ENCODE results near the gene NOS1AP. TPM values are rescaled to one million over a fixed set of nuclear protein-coding genes. Genes with fewer than 3 reads are reported as not detected.

The NOS1AP gene
- total and polyA plus RNA-seq, 2 experiments from 2014 or later = 5.8 to 6.6 TPM

DNA sequence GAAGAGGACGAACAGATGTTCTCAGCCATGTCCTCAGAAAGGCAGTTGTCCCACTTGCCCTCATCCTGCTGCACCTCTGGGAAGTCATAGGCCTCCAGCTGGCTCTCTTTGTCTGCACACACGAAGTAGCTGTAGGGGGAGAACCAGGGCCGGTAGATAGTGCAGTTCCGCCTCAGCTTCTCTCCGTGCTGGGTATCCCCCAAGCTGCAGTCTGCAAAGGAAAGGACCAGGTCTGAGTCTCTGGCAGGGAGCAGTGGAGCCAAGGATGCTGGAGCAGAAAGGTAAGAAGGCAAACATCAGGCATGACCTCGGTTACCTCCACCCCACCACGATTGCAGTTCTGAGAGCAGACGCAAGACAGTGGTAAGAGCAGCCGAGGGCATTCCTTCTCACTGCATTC lies 304.9 kb downstream of the NOS1AP start:
- Histone ChIP-seq H3K4me2 (no peak overlapping the region), H3K27me3 (ENCODE audit: insufficient read depth) (no peaks in the 10 kb centered on the region)

DNA sequence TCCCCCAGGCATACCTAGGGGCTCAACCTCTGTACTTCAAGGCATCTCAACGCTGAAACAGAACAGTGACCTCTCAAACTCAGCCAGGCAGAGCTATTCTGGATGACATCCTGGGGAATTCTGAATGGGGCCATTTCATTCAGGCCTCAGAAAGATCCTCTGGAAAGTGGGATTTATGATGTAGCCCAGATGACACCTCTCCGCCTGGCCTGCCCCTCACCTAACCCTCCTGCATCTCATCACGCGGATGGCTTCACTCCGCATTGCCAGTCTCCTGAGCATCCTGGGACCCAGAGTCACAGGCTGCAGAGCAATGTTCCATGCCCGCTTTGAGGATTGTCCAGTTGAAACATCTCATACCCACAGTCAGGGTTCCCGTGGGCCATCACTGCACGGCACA lies 306.0 kb downstream of the NOS1AP start:
- Mint-ChIP-seq H3K36me3 (ENCODE audit: low read depth) (no peaks in the 10 kb centered on the region), H3K27me3 (ENCODE audit: insufficient read depth, low read depth, poor library complexity) (peaks cover 11% of the 10 kb centered on the region), H3K27ac (no peak overlapping the region), H3K4me3 (no peak overlapping the region), H3K9me3 (no peaks in the 10 kb centered on the region), H3K4me1 (no peaks in the 10 kb centered on the region; the same call in 2 of the 3 replicates)
- no peaks in the 10 kb centered on the region for H3F3A ChIP-seq (replicated peaks; ENCODE audit: low read depth)
- H3K9me2 ChIP-seq (ENCODE audit: insufficient read depth) = no peaks in the 10 kb centered on the region
- no peak overlapping the region for H3K4me3 ChIP-seq
- ATAC-seq (no peak), DNase-seq (ENCODE audit: low spot score) (no peak)
- no peak overlapping the region for H3K4me2 ChIP-seq
- no peaks in the 10 kb centered on the region for H3K36me3 ChIP-seq (ENCODE audit: insufficient read depth)
- no peaks in the 10 kb centered on the region for H4K20me1 ChIP-seq (replicated peaks; ENCODE audit: insufficient read depth)
- no peaks in the 10 kb centered on the region for H3K79me2 ChIP-seq (replicated peaks; ENCODE audit: insufficient read depth)
- no peak overlapping the region for H3K27ac ChIP-seq (ENCODE audit: low read depth)
- no peak overlapping the region for H2AFZ ChIP-seq
- no peaks in the 10 kb centered on the region for H3K4me1 ChIP-seq (ENCODE audit: insufficient read depth)
- H3K27me3 ChIP-seq (ENCODE audit: insufficient read depth) = no peaks in the 10 kb centered on the region
- TF ChIP-seq JUNB (IDR thresholded peaks at IDR 0.05; ENCODE audit: unreplicated experiment) (no peak), NANOG (IDR thresholded peaks at IDR 0.05; ENCODE audit: borderline replicate concordance) (no peak), POLR2AphosphoS5 (IDR thresholded peaks at IDR 0.05; ENCODE audit: low read depth) (no peak), ZNF331 (CRISPR knock-in tag; IDR thresholded peaks at IDR 0.05; ENCODE audit: low read depth) (no peak), EZH2phosphoT487 (IDR thresholded peaks at IDR 0.05; ENCODE audit: unreplicated experiment) (no peak), STAT1 (IDR thresholded peaks at IDR 0.05; ENCODE audit: unreplicated experiment) (no peak), ETS1 (IDR thresholded peaks at IDR 0.05) (no peak)
- TF ChIP-seq, protein P1, sequence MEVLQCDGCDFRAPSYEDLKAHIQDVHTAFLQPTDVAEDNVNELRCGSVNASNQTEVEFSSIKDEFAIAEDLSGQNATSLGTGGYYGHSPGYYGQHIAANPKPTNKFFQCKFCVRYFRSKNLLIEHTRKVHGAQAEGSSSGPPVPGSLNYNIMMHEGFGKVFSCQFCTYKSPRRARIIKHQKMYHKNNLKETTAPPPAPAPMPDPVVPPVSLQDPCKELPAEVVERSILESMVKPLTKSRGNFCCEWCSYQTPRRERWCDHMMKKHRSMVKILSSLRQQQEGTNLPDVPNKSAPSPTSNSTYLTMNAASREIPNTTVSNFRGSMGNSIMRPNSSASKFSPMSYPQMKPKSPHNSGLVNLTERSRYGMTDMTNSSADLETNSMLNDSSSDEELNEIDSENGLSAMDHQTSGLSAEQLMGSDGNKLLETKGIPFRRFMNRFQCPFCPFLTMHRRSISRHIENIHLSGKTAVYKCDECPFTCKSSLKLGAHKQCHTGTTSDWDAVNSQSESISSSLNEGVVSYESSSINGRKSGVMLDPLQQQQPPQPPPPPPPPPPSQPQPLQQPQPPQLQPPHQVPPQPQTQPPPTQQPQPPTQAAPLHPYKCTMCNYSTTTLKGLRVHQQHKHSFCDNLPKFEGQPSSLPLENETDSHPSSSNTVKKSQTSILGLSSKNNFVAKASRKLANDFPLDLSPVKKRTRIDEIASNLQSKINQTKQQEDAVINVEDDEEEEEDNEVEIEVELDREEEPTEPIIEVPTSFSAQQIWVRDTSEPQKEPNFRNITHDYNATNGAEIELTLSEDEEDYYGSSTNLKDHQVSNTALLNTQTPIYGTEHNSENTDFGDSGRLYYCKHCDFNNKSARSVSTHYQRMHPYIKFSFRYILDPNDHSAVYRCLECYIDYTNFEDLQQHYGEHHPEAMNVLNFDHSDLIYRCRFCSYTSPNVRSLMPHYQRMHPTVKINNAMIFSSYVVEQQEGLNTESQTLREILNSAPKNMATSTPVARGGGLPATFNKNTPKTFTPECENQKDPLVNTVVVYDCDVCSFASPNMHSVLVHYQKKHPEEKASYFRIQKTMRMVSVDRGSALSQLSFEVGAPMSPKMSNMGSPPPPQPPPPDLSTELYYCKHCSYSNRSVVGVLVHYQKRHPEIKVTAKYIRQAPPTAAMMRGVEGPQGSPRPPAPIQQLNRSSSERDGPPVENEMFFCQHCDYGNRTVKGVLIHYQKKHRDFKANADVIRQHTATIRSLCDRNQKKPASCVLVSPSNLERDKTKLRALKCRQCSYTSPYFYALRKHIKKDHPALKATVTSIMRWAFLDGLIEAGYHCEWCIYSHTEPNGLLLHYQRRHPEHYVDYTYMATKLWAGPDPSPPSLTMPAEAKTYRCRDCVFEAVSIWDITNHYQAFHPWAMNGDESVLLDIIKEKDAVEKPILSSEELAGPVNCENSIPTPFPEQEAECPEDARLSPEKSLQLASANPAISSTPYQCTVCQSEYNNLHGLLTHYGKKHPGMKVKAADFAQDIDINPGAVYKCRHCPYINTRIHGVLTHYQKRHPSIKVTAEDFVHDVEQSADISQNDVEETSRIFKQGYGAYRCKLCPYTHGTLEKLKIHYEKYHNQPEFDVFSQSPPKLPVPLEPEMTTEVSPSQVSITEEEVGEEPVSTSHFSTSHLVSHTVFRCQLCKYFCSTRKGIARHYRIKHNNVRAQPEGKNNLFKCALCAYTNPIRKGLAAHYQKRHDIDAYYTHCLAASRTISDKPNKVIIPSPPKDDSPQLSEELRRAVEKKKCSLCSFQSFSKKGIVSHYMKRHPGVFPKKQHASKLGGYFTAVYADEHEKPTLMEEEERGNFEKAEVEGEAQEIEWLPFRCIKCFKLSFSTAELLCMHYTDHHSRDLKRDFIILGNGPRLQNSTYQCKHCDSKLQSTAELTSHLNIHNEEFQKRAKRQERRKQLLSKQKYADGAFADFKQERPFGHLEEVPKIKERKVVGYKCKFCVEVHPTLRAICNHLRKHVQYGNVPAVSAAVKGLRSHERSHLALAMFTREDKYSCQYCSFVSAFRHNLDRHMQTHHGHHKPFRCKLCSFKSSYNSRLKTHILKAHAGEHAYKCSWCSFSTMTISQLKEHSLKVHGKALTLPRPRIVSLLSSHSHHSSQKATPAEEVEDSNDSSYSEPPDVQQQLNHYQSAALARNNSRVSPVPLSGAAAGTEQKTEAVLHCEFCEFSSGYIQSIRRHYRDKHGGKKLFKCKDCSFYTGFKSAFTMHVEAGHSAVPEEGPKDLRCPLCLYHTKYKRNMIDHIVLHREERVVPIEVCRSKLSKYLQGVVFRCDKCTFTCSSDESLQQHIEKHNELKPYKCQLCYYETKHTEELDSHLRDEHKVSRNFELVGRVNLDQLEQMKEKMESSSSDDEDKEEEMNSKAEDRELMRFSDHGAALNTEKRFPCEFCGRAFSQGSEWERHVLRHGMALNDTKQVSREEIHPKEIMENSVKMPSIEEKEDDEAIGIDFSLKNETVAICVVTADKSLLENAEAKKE (CRISPR knock-in tag; IDR thresholded peaks at IDR 0.05) = no peak
- TF ChIP-seq, protein P2, sequence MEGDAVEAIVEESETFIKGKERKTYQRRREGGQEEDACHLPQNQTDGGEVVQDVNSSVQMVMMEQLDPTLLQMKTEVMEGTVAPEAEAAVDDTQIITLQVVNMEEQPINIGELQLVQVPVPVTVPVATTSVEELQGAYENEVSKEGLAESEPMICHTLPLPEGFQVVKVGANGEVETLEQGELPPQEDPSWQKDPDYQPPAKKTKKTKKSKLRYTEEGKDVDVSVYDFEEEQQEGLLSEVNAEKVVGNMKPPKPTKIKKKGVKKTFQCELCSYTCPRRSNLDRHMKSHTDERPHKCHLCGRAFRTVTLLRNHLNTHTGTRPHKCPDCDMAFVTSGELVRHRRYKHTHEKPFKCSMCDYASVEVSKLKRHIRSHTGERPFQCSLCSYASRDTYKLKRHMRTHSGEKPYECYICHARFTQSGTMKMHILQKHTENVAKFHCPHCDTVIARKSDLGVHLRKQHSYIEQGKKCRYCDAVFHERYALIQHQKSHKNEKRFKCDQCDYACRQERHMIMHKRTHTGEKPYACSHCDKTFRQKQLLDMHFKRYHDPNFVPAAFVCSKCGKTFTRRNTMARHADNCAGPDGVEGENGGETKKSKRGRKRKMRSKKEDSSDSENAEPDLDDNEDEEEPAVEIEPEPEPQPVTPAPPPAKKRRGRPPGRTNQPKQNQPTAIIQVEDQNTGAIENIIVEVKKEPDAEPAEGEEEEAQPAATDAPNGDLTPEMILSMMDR (conservative IDR thresholded peaks at IDR 0.05; ENCODE audit: low read depth in 2 of 2) = no peak

More for the DNA sequence above, 304.9 kb downstream of the NOS1AP start:
- no peak overlapping the region for H3K4me3 ChIP-seq
- H2AFZ ChIP-seq = no peak overlapping the region
- Mint-ChIP-seq H3K27ac (no peak overlapping the region), H3K4me3 (no peak overlapping the region), H3K9me3 (no peaks in the 10 kb centered on the region), H3K36me3 (ENCODE audit: low read depth) (no peaks in the 10 kb centered on the region), H3K4me1 (no peaks in the 10 kb centered on the region; the same call in 2 of the 3 replicates), H3K27me3 (ENCODE audit: insufficient read depth, low read depth, poor library complexity) (peaks cover 11% of the 10 kb centered on the region)
- no peaks in the 10 kb centered on the region for H3K9me2 ChIP-seq (ENCODE audit: insufficient read depth)
- no peak for DNase-seq (ENCODE audit: low spot score)
- ATAC-seq = no peak
- no peaks in the 10 kb centered on the region for H4K20me1 ChIP-seq (replicated peaks; ENCODE audit: insufficient read depth)
- no peaks in the 10 kb centered on the region for H3K79me2 ChIP-seq (replicated peaks; ENCODE audit: insufficient read depth)
- H3K36me3 ChIP-seq (ENCODE audit: insufficient read depth) = no peaks in the 10 kb centered on the region
- no peaks in the 10 kb centered on the region for H3K4me1 ChIP-seq (ENCODE audit: insufficient read depth)
- no peaks in the 10 kb centered on the region for H3F3A ChIP-seq (replicated peaks; ENCODE audit: low read depth)
- TF ChIP-seq, protein P2 (conservative IDR thresholded peaks at IDR 0.05; ENCODE audit: low read depth in 2 of 2) = no peak
- TF ChIP-seq EZH2 (IDR thresholded peaks at IDR 0.05; ENCODE audit: low read depth, unreplicated experiment) (no peak), POLR2AphosphoS5 (IDR thresholded peaks at IDR 0.05; ENCODE audit: low read depth) (no peak)
- H3K27ac ChIP-seq (ENCODE audit: low read depth) = no peak overlapping the region
